Measurements from ENCODE around the gene TEAD3.

DNA sequence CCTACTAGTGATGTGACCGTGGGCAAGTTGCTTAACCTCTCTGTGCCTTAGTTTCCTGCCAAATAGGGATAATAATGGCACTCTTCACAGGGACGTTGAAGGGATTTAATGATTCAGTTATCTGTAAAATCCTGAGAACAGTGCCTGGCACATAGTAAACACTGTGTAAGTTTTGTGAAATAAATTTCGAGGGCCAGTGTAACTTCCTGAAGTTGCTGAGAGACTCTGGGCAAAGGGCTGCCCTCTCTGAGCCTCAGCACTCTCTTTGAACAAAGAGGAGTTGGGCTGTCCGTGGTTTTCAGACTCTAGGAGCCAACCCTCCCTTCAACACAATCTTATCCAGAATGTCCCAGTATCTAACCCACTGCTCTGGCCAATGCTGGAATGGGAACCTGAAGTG lies 2.5 kb upstream of the TEAD3 start:
- TF ChIP-seq, protein P1, sequence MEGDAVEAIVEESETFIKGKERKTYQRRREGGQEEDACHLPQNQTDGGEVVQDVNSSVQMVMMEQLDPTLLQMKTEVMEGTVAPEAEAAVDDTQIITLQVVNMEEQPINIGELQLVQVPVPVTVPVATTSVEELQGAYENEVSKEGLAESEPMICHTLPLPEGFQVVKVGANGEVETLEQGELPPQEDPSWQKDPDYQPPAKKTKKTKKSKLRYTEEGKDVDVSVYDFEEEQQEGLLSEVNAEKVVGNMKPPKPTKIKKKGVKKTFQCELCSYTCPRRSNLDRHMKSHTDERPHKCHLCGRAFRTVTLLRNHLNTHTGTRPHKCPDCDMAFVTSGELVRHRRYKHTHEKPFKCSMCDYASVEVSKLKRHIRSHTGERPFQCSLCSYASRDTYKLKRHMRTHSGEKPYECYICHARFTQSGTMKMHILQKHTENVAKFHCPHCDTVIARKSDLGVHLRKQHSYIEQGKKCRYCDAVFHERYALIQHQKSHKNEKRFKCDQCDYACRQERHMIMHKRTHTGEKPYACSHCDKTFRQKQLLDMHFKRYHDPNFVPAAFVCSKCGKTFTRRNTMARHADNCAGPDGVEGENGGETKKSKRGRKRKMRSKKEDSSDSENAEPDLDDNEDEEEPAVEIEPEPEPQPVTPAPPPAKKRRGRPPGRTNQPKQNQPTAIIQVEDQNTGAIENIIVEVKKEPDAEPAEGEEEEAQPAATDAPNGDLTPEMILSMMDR (IDR thresholded peaks at IDR 0.05; ENCODE audit: insufficient read depth, low read depth, low read length), result no peak
- no peak for TF ChIP-seq EZH2 (IDR thresholded peaks at IDR 0.05; ENCODE audit: insufficient read depth, low read length)

Measured in astrocyte (in vitro differentiated cells and primary cell).